HG02973 (cell line): ENCODE data around the gene REC8.
A peak's percentile ranks its signal among the peaks of the same experiment; 100 is the strongest.

Experiments used
- ATAC-seq: cut with Tn5 transposase; IDR thresholded peaks from one replicate; pipeline ENCODE4 v1.9.1; 2021; ENCODE audit warnings: moderate library complexity; ENCODE audit not compliant: unreplicated experiment

Gene REC8, protein sequence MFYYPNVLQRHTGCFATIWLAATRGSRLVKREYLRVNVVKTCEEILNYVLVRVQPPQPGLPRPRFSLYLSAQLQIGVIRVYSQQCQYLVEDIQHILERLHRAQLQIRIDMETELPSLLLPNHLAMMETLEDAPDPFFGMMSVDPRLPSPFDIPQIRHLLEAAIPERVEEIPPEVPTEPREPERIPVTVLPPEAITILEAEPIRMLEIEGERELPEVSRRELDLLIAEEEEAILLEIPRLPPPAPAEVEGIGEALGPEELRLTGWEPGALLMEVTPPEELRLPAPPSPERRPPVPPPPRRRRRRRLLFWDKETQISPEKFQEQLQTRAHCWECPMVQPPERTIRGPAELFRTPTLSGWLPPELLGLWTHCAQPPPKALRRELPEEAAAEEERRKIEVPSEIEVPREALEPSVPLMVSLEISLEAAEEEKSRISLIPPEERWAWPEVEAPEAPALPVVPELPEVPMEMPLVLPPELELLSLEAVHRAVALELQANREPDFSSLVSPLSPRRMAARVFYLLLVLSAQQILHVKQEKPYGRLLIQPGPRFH

DNA sequence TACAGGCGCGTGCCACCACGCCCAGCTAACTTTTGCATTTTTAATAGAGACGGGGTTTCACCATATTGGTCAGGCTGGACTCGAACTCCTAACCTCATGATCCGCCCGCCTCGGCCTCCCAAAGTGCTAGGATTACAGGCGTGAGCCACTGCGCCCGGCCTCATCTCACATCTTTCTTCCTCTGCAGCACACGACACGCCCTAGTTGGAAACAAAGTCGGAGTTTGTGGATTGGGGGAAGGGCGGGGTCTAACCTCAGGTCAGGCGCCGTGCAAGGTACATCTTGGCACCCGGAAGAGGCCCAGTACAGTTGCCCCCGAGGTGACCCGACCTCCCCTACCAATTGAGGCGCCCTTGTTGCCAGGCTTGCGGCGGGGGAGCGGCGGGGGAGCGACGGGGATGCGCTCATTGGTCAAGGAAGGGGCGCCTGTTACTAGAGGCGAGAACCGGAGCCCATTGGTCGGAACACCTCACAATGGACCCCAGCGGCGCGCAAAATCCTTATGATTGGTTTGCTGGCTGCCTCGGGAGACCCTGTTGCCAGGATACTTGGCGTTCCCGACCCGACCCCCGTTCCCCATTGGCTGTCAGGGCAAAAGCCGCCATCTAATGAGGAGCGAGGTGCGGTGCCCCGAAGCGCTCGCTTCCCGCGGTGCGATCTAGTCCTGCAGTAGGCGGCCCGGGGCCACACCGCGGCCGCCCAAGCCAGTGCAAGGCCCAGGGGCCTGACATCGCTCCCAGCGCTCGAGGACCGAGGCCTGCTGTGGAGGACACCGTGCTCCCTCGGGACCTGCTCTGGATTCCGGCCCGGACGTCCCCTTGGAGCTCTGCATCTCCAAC lies at the start of gene REC8:
Gene REC8, plus strand, starts transcription at position 659 of the 839 bp plus-strand sequence. CDS start 473 bp downstream, outside the sequence.
- ATAC-seq, result peak; percentile 60

DNA sequence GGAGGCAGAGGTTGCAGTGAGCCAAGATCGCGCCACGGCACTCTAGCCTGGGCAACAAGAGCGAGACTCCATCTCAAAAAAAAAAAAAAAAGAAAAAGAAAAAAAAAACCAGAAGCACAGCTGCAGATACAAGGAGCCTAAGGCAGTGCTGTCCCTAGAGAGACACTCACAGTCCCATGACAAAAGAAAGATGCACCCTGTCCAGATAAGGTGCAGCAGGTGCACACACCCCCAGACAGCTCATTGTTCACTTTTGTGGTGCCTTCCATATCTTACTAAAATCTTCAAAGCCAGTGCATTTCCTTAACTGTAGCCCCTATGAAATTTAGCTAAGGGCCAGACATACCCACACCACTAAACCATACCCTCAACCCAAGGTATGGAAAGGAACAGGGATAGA lies 49.5 kb upstream of the REC8 start:
- ATAC-seq, result no peak

DNA sequence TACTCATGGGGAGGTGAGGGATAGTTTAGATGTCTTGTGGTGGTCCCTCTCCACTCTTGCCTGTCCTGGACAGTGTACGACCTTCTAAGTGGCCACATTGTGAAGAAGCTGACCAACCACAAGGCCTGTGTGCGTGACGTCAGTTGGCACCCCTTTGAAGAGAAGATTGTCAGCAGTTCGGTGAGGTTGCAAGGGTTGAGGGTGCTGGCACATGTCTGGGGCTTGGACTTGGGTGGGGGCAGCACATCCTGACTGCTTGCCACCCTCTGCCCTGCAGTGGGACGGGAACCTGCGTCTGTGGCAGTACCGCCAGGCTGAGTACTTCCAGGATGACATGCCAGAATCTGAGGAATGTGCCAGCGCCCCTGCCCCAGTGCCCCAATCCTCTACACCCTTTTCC lies 49.0 kb upstream of the REC8 start:
- ATAC-seq, result no peak

DNA sequence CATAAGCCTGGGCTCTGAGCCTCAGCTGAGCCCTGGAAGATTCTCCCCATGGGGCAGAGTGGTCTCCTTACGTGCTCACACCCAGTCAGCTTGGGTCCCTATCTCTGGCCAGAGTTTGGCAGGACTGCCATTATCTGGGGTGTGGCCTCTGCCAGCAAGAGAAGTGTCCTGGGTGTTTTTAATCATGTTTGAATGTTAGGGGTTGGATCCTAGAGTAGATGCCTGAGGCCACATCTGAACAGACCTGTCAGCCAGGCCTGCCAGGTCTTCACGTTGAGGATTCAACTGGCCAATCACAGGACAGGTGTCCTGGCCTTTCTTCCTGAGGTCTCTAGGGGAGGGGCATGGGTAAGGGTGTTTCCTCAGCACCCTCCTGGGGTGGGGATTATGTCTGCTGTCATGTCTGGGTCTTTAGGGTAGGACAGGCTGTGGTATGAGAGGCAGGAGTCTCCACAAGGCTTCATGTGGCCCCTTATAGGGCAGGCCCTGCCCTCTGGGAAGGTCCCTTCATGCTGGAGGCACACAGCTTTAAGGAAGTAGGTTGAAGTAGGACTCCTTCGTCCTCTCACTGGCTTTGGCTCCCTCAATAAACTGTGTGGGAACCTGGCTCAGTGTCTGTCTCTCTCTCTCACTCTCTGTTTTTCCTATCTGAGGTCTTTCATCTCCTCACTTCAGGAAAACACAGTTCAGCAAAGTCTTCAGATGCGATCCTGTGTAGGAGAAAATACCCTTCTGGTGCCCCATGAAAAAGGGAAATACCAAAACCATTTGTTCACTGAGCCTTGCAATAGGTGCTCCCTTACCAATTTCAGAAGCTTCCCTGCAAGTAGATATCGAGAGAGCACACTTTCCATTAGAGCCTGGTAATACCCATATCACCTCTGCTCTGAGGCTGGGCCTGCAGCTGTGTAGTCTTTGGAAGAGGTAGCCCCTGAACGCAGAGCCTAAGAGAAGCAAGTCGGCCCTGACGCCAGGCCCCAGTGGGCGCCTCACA lies 48.2 kb upstream of the REC8 start:
- ATAC-seq, result peak; percentile 54

GRCh38 chr14:24126939-24127338 lies 44.9 kb upstream of the REC8 start:
- ATAC-seq, result no peak

- ATAC-seq, result no peak
Observed at GRCh38 chr14:24127673-24128072, 44.2 kb upstream of the REC8 start.

DNA sequence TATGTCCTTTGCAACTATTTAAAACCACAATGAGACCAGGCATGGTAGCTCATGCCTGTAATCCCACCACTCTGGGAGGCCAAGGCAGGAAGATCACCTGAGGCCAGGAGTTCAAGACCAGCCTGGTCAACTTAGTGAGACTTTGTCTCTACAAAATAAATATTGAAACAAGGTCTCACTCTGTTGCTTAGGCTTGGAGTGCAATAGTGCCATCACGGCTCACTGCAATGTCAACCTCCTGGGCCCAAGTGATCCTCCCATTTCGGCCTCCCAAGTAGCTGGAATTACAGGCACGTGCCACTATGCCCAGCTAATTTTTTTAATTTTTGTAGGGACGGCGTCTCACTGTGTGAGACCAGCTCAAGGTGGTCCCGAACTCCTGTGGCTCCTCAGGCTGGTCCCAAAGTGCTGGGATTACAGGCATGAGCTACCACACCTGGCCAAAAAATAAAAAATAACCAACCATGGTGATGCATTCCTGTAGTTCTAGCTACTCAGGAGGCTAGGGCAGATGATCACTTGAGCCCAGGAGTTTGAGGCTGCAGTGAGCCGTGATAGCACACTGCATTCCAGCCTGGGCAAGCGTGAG lies 42.4 kb upstream of the REC8 start:
- no peak for ATAC-seq

DNA sequence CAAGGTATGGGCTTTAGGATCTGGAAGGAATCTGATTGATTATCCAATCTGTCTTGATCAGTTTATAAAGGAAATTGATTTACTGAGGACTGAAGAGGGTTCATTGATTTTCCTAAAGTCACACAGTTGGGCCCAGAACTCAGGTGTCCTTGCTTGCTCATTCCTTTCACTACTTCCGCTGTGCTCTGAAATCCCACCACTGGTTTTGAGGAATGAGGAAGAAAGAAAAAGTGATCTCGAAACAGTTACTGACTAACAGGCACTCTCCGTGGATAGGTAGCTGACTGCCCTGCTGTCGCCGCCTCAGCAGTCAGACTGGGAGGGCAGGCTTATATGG lies 41.5 kb upstream of the REC8 start, which contains the start of gene FITM1:
Gene FITM1, plus strand, starts transcription at position 280 of the 337 bp plus-strand sequence. CDS start 905 bp downstream, outside the sequence.
- ATAC-seq, result no peak

GRCh38 chr14:24130717-24131548 lies 40.9 kb upstream of the REC8 start:
- no peak for ATAC-seq

GRCh38 chr14:24131549-24131966 lies 40.3 kb upstream of the REC8 start:
- no peak for ATAC-seq

DNA sequence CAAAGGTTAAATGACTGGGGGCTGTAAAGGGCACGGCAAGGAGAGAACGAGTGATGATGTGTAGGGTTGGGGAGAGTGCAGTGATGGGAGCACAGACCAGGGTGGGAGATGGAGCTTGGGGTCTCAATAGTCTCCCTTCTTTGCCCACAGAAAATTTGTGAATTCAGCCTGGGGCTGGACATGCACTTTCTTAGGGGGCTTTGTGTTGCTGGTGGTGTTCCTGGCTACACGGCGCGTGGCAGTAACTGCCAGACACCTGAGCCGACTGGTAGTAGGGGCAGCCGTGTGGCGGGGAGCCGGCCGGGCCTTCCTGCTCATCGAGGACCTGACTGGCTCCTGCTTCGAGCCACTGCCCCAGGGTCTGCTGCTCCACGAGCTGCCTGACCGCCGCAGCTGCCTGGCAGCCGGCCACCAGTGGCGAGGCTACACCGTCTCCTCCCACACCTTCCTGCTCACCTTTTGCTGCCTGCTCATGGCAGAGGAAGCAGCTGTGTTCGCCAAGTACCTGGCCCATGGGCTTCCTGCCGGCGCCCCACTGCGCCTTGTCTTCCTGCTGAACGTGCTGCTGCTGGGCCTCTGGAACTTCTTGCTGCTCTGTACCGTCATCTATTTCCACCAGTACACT lies 39.7 kb upstream of the REC8 start:
- ATAC-seq, result no peak

DNA sequence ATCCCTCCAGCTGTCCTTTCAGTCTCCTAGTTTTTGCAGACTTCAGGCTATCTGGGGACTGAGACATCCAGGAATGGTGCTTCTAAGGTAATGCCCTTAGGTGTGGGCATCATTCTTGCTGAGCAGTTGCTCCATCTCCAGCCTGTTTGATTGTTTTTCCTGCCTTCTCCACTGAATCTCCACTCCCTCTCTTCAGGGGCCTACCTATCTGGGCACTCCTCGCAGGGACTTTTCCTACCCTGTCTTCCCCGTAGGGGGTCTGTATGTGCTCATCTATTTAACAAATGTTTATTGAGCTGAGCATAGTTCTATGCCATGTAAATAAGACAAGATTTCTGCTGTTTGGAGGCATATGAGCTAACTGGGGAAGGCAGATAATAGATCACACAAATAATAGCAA lies 38.9 kb upstream of the REC8 start:
- ATAC-seq, result no peak

GRCh38 chr14:24133735-24134134 lies 38.1 kb upstream of the REC8 start:
- ATAC-seq, result no peak

DNA sequence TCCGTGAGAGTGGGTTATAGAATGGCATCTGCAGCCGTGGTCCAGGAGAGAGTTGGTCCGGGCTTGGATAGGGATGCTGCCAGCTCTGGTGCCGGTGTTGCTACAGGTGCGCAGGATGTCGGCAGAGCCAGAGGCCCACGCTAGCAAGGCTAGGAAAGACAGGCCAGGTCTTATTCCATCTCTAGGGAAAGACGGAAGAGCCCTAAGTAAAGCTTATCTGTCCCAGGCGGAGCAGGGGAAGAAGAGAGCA lies 36.4 kb upstream of the REC8 start:
- peak; percentile 7 for ATAC-seq

GRCh38 chr14:24135834-24136683 lies 35.8 kb upstream of the REC8 start, which contains the start of gene PSME1:
Gene PSME1 (plus strand): TSS chr14:24136194. CDS start chr14:24136263, 69 bp downstream.
- peak; percentile 86 for ATAC-seq

- ATAC-seq, result no peak
Observed at GRCh38 chr14:24136684-24137528, 35.0 kb upstream of the REC8 start.
